ENCODE measurements around the gene BUB1B. TPM values are rescaled to one million over a fixed set of nuclear protein-coding genes. Genes with fewer than 3 reads are reported as not detected.
"Not testable (repeated sequence)": the region's sequence is repeated elsewhere in the genome, so short reads cannot be mapped to it uniquely, and the experiment has no call there.

BUB1B gene
- total RNA-seq, 1 donor: 2.2 TPM

DNA sequence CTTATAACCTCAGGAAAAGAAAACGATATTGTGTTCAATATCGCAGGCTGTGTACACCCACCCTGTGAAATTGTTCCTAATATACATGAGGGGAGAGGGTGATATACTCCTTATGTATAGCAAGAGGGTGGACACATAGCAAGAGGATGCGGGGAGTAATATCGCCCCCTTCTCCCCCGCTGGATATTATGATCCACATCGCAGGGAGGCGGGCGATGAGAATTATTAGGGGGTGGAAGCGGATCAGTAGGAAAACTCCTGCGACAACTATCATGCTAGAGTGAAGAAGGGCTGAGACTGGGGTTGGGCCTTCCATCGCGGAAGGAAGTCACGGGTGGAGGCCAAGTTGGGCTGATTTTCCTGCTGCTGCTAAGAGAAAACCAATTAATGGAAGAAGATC, 27.3 kb upstream of the BUB1B start:
- Histone ChIP-seq H3K27ac (ENCODE audit: low read depth, low read length) (no peak overlapping the region), H3K4me1 (ENCODE audit: insufficient read depth, low read length) (no peaks in the 10 kb centered on the region), H3K9me3 (ENCODE audit: low read depth, low read length) (no peaks in the 10 kb centered on the region), H2AFZ (ENCODE audit: low read length) (no peak overlapping the region), H3K27me3 (ENCODE audit: insufficient read depth, low read length) (peaks cover 14% of the 10 kb centered on the region), H3K4me2 (ENCODE audit: insufficient read depth, low read length) (no peak overlapping the region), H3K36me3 (ENCODE audit: insufficient read depth, low read length) (no peaks in the 10 kb centered on the region), H3K4me3 (ENCODE audit: insufficient read depth, low read length) (no peak overlapping the region), H4K20me1 (ENCODE audit: insufficient read depth, low read length) (no peaks in the 10 kb centered on the region), H3K79me2 (ENCODE audit: insufficient read depth, low read length) (no peaks in the 10 kb centered on the region)
- DNase-seq (ENCODE audit: insufficient read length, low spot score, missing footprints): no peak
- TF ChIP-seq CTCF (IDR thresholded peaks at IDR 0.05; ENCODE audit: extremely low read depth, low read depth, low read length): no peak

GRCh38 chr15:40134885-40135284, 26.0 kb upstream of the BUB1B start:
- H3K9me3 ChIP-seq (ENCODE audit: low read depth, low read length): no peaks in the 10 kb centered on the region
- H3K4me3 ChIP-seq (ENCODE audit: insufficient read depth, low read length): no peak overlapping the region
- TF ChIP-seq CTCF (IDR thresholded peaks at IDR 0.05; ENCODE audit: extremely low read depth, low read depth, low read length): no peak
- H3K4me1 ChIP-seq (ENCODE audit: insufficient read depth, low read length): no peaks in the 10 kb centered on the region
- H3K36me3 ChIP-seq (ENCODE audit: insufficient read depth, low read length): no peaks in the 10 kb centered on the region
- H3K27ac ChIP-seq (ENCODE audit: low read depth, low read length): no peak overlapping the region
- no peaks in the 10 kb centered on the region for H3K79me2 ChIP-seq (ENCODE audit: insufficient read depth, low read length)
- DNase-seq (ENCODE audit: insufficient read length, low spot score, missing footprints): no peak
- no peaks in the 10 kb centered on the region for H4K20me1 ChIP-seq (ENCODE audit: insufficient read depth, low read length)
- no peak overlapping the region for H2AFZ ChIP-seq (ENCODE audit: low read length)
- H3K4me2 ChIP-seq (ENCODE audit: insufficient read depth, low read length): no peak overlapping the region
- H3K27me3 ChIP-seq (ENCODE audit: insufficient read depth, low read length): peaks cover 14% of the 10 kb centered on the region

GRCh38 chr15:40135846-40136450, 24.9 kb upstream of the BUB1B start:
- H2AFZ ChIP-seq (ENCODE audit: low read length); H3K9me3 ChIP-seq (ENCODE audit: low read depth, low read length); H3K4me1 ChIP-seq (ENCODE audit: insufficient read depth, low read length); DNase-seq (ENCODE audit: insufficient read length, low spot score, missing footprints); H3K36me3 ChIP-seq (ENCODE audit: insufficient read depth, low read length); H4K20me1 ChIP-seq (ENCODE audit: insufficient read depth, low read length); H3K4me3 ChIP-seq (ENCODE audit: insufficient read depth, low read length); H3K4me2 ChIP-seq (ENCODE audit: insufficient read depth, low read length); H3K79me2 ChIP-seq (ENCODE audit: insufficient read depth, low read length); H3K27ac ChIP-seq (ENCODE audit: low read depth, low read length): not testable (repeated sequence)
- H3K27me3 ChIP-seq (ENCODE audit: insufficient read depth, low read length): peaks cover 14% of the 10 kb centered on the region

- Histone ChIP-seq H3K9me3 (ENCODE audit: low read depth, low read length) (no peaks in the 10 kb centered on the region), H3K27me3 (ENCODE audit: insufficient read depth, low read length) (peaks cover 14% of the 10 kb centered on the region), H4K20me1 (ENCODE audit: insufficient read depth, low read length) (no peaks in the 10 kb centered on the region), H3K36me3 (ENCODE audit: insufficient read depth, low read length) (no peaks in the 10 kb centered on the region), H3K4me3 (ENCODE audit: insufficient read depth, low read length) (no peak overlapping the region), H3K79me2 (ENCODE audit: insufficient read depth, low read length) (no peaks in the 10 kb centered on the region), H3K4me1 (ENCODE audit: insufficient read depth, low read length) (no peaks in the 10 kb centered on the region), H3K27ac (ENCODE audit: low read depth, low read length) (no peak overlapping the region), H2AFZ (ENCODE audit: low read length) (no peak overlapping the region), H3K4me2 (ENCODE audit: insufficient read depth, low read length) (no peak overlapping the region)
- TF ChIP-seq CTCF (IDR thresholded peaks at IDR 0.05; ENCODE audit: extremely low read depth, low read depth, low read length): no peak
- peak; percentile 53 for DNase-seq (ENCODE audit: insufficient read length, low spot score, missing footprints)
Measured at GRCh38 chr15:40136470-40137302, 24.2 kb upstream of the BUB1B start.

Data from osteoblast (primary cell).